Panc1 (cell line): ENCODE data around the gene VMAC. TPM values are rescaled to one million over a fixed set of nuclear protein-coding genes. Genes with fewer than 3 reads are reported as not detected.

ENCODE experiments used
- ATAC-seq: fragments of 200-7000 bp; cut with Tn5 transposase; 2 replicates; pipeline ENCODE4 v1.9.1; 2020; ENCODE audit warnings: mild to moderate bottlenecking, moderate library complexity
- BruUV-seq: library from RNA; stranded (reverse); fragments of 400-500 nt; replicated peaks from 2 replicates; lab custom pipeline; 2021; lab: Mats Ljungman, UMichigan
- CTCF ChIA-PET: fragments of 300-600 bp; sonication (Branson Sonifier 250); formaldehyde crosslinking; loops from one replicate; lab custom pipeline; 2022; ENCODE audit warnings: antibody characterized with exemption; lab: Charles Lee
- POLR2A ChIA-PET: fragments of 300-600 bp; sonication (Branson Sonifier 250); formaldehyde crosslinking; loops from one replicate; lab custom pipeline; 2022; ENCODE audit warnings: antibody characterized with exemption; lab: Charles Lee
- DNase-seq: peaks from one replicate; pipeline ENCODE4 v3.0.0-alpha.2; 2010; ENCODE audit warnings: low read depth, low spot score
- H3K27ac ChIP-seq: 2 replicates; pipeline ENCODE4 v1.5.1; 2011; ENCODE audit warnings: mild to moderate bottlenecking, low read length, inconsistent platforms
- H3K27me3 ChIP-seq: fragments of 200-500 bp; sonication (Bioruptor generic); 2 replicates; pipeline ENCODE4 v1.6.0; 2014; ENCODE audit warnings: low read length, inconsistent platforms; ENCODE audit not compliant: control insufficient read depth, insufficient read depth
- H3K36me3 ChIP-seq: fragments of 200-500 bp; sonication (Bioruptor generic); 2 replicates; pipeline ENCODE4 v1.5.1; 2014; ENCODE audit warnings: inconsistent platforms, mild to moderate bottlenecking, low read length, moderate library complexity; ENCODE audit not compliant: control insufficient read depth, insufficient read depth
- H3K4me1 ChIP-seq: 2 replicates; pipeline ENCODE4 v1.5.1; 2011; ENCODE audit warnings: inconsistent platforms, mild to moderate bottlenecking, low read length, moderate library complexity; ENCODE audit not compliant: control insufficient read depth, insufficient read depth
- H3K4me3 ChIP-seq, 2 experiments: 2 replicates each; pipeline ENCODE4 v1.5.1; 2011 to 2012; ENCODE audit warnings: low read depth in 2 of 2, low read length in 2 of 2, mild to moderate bottlenecking in 2 of 2, inconsistent platforms in 1 of 2, moderate library complexity in 1 of 2
- H3K9me3 ChIP-seq: fragments of 200-500 bp; sonication (Bioruptor generic); 2 replicates; pipeline ENCODE4 v1.5.1; 2014; ENCODE audit warnings: low read depth, mild to moderate bottlenecking, inconsistent platforms, low read length, moderate library complexity; ENCODE audit not compliant: control insufficient read depth, insufficient read depth
- POLR2AphosphoS5 ChIP-seq: IDR thresholded peaks from 2 replicates; pipeline ENCODE4 v1.6.1; 2012; ENCODE audit warnings: mild to moderate bottlenecking, low read depth, low read length, moderate library complexity
- SIN3A ChIP-seq: IDR thresholded peaks from 2 replicates; pipeline ENCODE4 v1.6.1; 2012; ENCODE audit warnings: low read depth, mild to moderate bottlenecking, low read length, moderate library complexity, borderline replicate concordance; ENCODE audit not compliant: insufficient read depth
- TCF7L2 ChIP-seq: IDR thresholded peaks from 2 replicates; pipeline ENCODE4 v1.6.1; 2011; ENCODE audit warnings: mild to moderate bottlenecking, low read depth, low read length, inconsistent platforms
- in situ Hi-C: cut with HindIII; loops from 2 replicates; pipeline ENCODE4 v1.10.0; 2016; ENCODE audit warnings: low sequenced_read_pairs, low pct_unique_long_range_greater_than_20kb
- intact Hi-C: fragments of 100-400 bp; cut with micrococcal nuclease; formaldehyde crosslinking; loops from one replicate; pipeline ENCODE4 v1.10.0; 2022; ENCODE audit not compliant: unreplicated experiment
- total RNA-seq: library from RNA; stranded (reverse); gene quantifications from one replicate; pipeline ENCODE4 v1.2.1, GENCODE V29; 2021; ENCODE audit not compliant: unreplicated experiment
- TF ChIP-seq, protein P1 (sequence below): fragments of 450-650 bp; IDR thresholded peaks from 2 replicates; pipeline ENCODE4 v1.5.1; 2017; ENCODE audit warnings: mild to moderate bottlenecking
- TF ChIP-seq, protein P2 (sequence below), 2 experiments: IDR thresholded peaks; 2 replicates each; pipeline ENCODE4 v1.6.1; 2011 to 2012; ENCODE audit warnings: low read depth in 2 of 2, control low read depth in 1 of 2, low read length in 1 of 2, mild to moderate bottlenecking in 1 of 2, moderate library complexity in 1 of 2; ENCODE audit not compliant: insufficient read depth in 1 of 2

Gene VMAC
- total RNA-seq, 1 experiment from 2014 or later, result 5.2 TPM

DNA sequence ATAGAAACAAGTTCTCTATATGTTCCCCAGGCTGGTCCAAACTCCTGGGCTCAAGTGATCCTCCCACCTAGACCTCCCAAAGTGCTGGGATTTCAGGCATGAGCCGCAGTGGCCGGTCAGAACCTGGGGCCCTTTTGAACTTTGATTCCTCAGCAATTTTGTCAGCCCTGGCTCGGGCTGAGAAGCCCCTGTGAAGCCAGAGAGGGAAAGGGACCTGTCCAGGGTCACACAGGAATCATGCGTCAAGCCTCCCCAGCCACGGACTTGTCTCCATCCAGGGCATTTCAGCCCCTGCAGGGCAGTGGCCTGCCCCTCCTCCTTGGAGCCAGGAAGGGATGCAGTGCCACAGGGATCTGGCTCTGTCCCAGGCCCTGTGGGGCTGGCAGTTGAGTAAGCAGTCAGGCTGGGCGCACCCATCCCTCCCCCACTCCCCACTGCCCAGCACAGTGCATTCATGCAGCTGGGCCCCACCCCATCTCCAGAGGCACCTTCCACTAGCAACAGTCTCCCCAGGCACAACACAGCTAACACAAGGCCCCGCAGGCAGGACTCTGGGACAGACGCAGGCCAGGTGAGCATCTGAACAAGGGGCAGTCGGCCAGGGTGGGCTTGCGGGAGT is 9.2 kb downstream of the VMAC start, which contains the start of gene CAPS:
CAPS (plus strand) TSS at position 516 of the 619 bp plus-strand sequence. CDS start 153 bp downstream, outside the sequence.
- ATAC-seq (peak; percentile 72), DNase-seq (no peak)
- ChIA-PET POLR2A (interaction anchor here (0.7 kb wide), 1 partner anchor 1192 kb away, joined by 6 read pairs; no protein-coding TSS in a partner anchor), CTCF (no interaction called here)
- TF ChIP-seq POLR2AphosphoS5 (0 out of 2 replicates have a peak, but pooled peaks have one; percentile 26), SIN3A (no peak)
- H3K36me3 ChIP-seq, result no peaks in the 10 kb centered on the region
- peaks cover 7% of the 10 kb centered on the region for H3K4me1 ChIP-seq
- no peaks in the 10 kb centered on the region for H3K9me3 ChIP-seq
- BruUV-seq, result no TSS peak
- intact Hi-C loops, result no loop called here
- in situ Hi-C loops, result no loop called here
- H3K27me3 ChIP-seq, result no peaks in the 10 kb centered on the region
- H3K4me3 ChIP-seq, result no peak within 1 kb of the TSS
- H3K27ac ChIP-seq, result no peak within 1 kb of the TSS

DNA sequence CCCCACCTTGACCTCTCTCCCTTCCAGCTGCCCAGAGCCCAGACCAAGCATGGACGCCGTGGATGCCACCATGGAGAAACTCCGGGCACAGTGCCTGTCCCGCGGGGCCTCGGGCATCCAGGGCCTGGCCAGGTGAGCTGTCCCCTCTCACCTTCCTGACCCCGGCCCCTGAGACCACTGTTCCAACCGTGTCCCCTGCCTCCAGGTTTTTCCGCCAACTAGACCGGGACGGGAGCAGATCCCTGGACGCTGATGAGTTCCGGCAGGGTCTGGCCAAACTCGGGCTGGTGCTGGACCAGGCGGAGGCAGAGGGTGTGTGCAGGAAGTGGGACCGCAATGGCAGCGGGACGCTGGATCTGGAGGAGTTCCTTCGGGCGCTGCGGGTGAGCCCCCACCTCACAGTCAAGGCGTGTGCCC is 9.7 kb downstream of the VMAC start:
- no peak overlapping the region for H3K27ac ChIP-seq
- H3K9me3 ChIP-seq, result no peaks in the 10 kb centered on the region
- POLR2A ChIA-PET, result interaction anchor here (0.7 kb wide), 1 partner anchor 1192 kb away, joined by 6 read pairs; no protein-coding TSS in a partner anchor
- CTCF ChIA-PET, result no interaction called here
- ATAC-seq, result no peak; the same call in 1 of the 2 replicates
- in situ Hi-C loops (no loop called here), intact Hi-C loops (no loop called here)
- BruUV-seq, result no TSS peak
- TF ChIP-seq POLR2AphosphoS5 (no peak), SIN3A (no peak), TCF7L2 (no peak)
- TF ChIP-seq, protein P1, sequence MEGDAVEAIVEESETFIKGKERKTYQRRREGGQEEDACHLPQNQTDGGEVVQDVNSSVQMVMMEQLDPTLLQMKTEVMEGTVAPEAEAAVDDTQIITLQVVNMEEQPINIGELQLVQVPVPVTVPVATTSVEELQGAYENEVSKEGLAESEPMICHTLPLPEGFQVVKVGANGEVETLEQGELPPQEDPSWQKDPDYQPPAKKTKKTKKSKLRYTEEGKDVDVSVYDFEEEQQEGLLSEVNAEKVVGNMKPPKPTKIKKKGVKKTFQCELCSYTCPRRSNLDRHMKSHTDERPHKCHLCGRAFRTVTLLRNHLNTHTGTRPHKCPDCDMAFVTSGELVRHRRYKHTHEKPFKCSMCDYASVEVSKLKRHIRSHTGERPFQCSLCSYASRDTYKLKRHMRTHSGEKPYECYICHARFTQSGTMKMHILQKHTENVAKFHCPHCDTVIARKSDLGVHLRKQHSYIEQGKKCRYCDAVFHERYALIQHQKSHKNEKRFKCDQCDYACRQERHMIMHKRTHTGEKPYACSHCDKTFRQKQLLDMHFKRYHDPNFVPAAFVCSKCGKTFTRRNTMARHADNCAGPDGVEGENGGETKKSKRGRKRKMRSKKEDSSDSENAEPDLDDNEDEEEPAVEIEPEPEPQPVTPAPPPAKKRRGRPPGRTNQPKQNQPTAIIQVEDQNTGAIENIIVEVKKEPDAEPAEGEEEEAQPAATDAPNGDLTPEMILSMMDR, result no peak
- TF ChIP-seq, protein P2, sequence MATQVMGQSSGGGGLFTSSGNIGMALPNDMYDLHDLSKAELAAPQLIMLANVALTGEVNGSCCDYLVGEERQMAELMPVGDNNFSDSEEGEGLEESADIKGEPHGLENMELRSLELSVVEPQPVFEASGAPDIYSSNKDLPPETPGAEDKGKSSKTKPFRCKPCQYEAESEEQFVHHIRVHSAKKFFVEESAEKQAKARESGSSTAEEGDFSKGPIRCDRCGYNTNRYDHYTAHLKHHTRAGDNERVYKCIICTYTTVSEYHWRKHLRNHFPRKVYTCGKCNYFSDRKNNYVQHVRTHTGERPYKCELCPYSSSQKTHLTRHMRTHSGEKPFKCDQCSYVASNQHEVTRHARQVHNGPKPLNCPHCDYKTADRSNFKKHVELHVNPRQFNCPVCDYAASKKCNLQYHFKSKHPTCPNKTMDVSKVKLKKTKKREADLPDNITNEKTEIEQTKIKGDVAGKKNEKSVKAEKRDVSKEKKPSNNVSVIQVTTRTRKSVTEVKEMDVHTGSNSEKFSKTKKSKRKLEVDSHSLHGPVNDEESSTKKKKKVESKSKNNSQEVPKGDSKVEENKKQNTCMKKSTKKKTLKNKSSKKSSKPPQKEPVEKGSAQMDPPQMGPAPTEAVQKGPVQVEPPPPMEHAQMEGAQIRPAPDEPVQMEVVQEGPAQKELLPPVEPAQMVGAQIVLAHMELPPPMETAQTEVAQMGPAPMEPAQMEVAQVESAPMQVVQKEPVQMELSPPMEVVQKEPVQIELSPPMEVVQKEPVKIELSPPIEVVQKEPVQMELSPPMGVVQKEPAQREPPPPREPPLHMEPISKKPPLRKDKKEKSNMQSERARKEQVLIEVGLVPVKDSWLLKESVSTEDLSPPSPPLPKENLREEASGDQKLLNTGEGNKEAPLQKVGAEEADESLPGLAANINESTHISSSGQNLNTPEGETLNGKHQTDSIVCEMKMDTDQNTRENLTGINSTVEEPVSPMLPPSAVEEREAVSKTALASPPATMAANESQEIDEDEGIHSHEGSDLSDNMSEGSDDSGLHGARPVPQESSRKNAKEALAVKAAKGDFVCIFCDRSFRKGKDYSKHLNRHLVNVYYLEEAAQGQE (IDR thresholded peaks at IDR 0.05; ENCODE audit: insufficient read depth in 1 of 2, low read depth in 2 of 2, low read length in 1 of 2), result no peak
- H3K4me3 ChIP-seq, result no peak overlapping the region
- no peaks in the 10 kb centered on the region for H3K36me3 ChIP-seq
- H3K4me1 ChIP-seq, result peaks cover 7% of the 10 kb centered on the region
- no peaks in the 10 kb centered on the region for H3K27me3 ChIP-seq
- DNase-seq, result no peak
